ENCODE results near the gene RPL22.

GRCh38 chr1:6174621-6175410, 24.6 kb downstream of the RPL22 start:
- no peak for TF ChIP-seq CTCF (conservative IDR thresholded peaks at IDR 0.05)
- TF ChIP-seq ZFX (IDR thresholded peaks at IDR 0.05) = no peak
